K562 (cell line): ENCODE data around the gene POLR3K. TPM values are rescaled to one million over a fixed set of nuclear protein-coding genes. Genes with fewer than 3 reads are reported as not detected.

Source experiments
- ATAC-seq: fragments of 200-7000 bp; cut with Tn5 transposase; 3 replicates; pipeline ENCODE4 v1.9.1; 2020; ENCODE audit warnings: moderate library complexity
- BruUV-seq: library from RNA; stranded (reverse); fragments of 400-500 nt; replicated peaks from 2 replicates; lab custom pipeline; 2021; lab: Mats Ljungman, UMichigan
- CTCF ChIA-PET: fragments of 300-600 bp; formaldehyde crosslinking; extraction: SDS; loops from one replicate; lab custom pipeline; 2021; ENCODE audit warnings: low intra/inter-chr PET ratio; lab: Yijun Ruan, JAX
- POLR2A ChIA-PET: fragments of 300-600, 350-650 bp; sonication (Branson Sonifier 250); formaldehyde crosslinking; extraction: SDS; loops from one replicate; lab custom pipeline; 2021; ENCODE audit warnings: antibody characterized with exemption, inconsistent platforms; lab: Yijun Ruan, JAX
- DNase-seq, 4 experiments: peaks; one replicate each; pipeline versions ENCODE4 v3.0.0 to v3.0.0-alpha.2; 2011 to 2018; ENCODE audit warnings: low spot score in 3 of 4, mixed read lengths in 3 of 4; ENCODE audit errors: extremely low read depth in 1 of 4
- FAIRE-seq: peaks from 2 replicates; lab custom pipeline; 2011; peaks lifted over from hg19 to GRCh38; lab: Jason Lieb, UNC
- H2AFZ ChIP-seq: 2 replicates; pipeline ENCODE4 v1.6.0; 2011; ENCODE audit warnings: low read depth, low read length, control low read depth, inconsistent platforms
- H3K27ac ChIP-seq: fragments of 200-600 bp; 3 replicates; pipeline ENCODE4 v1.8.0; 2011; ENCODE audit warnings: low read depth, mild to moderate bottlenecking, control low read depth, inconsistent platforms, low read length, moderate library complexity, mixed read lengths; ENCODE audit errors: extremely low read depth
- H3K27me3 ChIP-seq, 2 experiments: fragments of 300-600 bp in 1 of 2; 2 replicates in 1 of 2; 3 replicates in 1 of 2; pipeline versions ENCODE4 v1.6.0 to v1.8.0; 2011; ENCODE audit warnings: inconsistent platforms in 2 of 2, low read length in 2 of 2, mild to moderate bottlenecking in 1 of 2, mixed read lengths in 1 of 2, moderate library complexity in 1 of 2; ENCODE audit not compliant: control insufficient read depth in 2 of 2, insufficient read depth in 2 of 2
- H3K36me3 ChIP-seq: fragments of 300-600 bp; 3 replicates; pipeline ENCODE4 v1.8.0; 2011; ENCODE audit warnings: mild to moderate bottlenecking, low read length, inconsistent platforms; ENCODE audit not compliant: control insufficient read depth, insufficient read depth
- H3K4me1 ChIP-seq, 2 experiments: fragments of 200-600 bp in 1 of 2; replicated peaks in 1 of 2; 2 replicates in 1 of 2; 3 replicates in 1 of 2; pipeline versions ENCODE4 v1.5.1 to v1.8.0; 2011; ENCODE audit warnings: inconsistent platforms in 2 of 2, low read length in 2 of 2, mild to moderate bottlenecking in 1 of 2, mixed read lengths in 1 of 2, moderate library complexity in 1 of 2; ENCODE audit not compliant: control insufficient read depth in 2 of 2, insufficient read depth in 2 of 2
- H3K4me2 ChIP-seq: 2 replicates; pipeline ENCODE4 v1.6.1; 2011; ENCODE audit warnings: low read length, control low read depth, inconsistent platforms, mixed read lengths; ENCODE audit not compliant: insufficient read depth
- H3K4me3 ChIP-seq: fragments of 200-600 bp; sonication (generic), shearing (Covaris generic); 2 replicates; pipeline ENCODE4 v1.5.1; 2016; ENCODE audit warnings: control low read depth, inconsistent platforms
- H3K79me2 ChIP-seq: fragments of 200-600 bp; 3 replicates; pipeline ENCODE4 v1.8.0; 2011; ENCODE audit warnings: low read length, inconsistent platforms; ENCODE audit not compliant: control insufficient read depth, insufficient read depth
- H3K9ac ChIP-seq, 2 experiments: 2 replicates each; pipeline versions ENCODE4 v1.6.0 to v1.6.1; 2011; ENCODE audit warnings: low read depth in 2 of 2, low read length in 2 of 2, control low read depth in 1 of 2, inconsistent platforms in 1 of 2, mild to moderate bottlenecking in 1 of 2, mixed read lengths in 1 of 2; ENCODE audit not compliant: insufficient read depth in 1 of 2
- H3K9me1 ChIP-seq: one replicate; pipeline ENCODE4 v1.6.0; 2011; ENCODE audit warnings: inconsistent platforms, mild to moderate bottlenecking, low read length, moderate library complexity; ENCODE audit not compliant: control insufficient read depth, insufficient read depth
- H3K9me3 ChIP-seq: replicated peaks from 2 replicates; pipeline ENCODE4 v1.5.1; 2011; ENCODE audit warnings: low read depth, low read length, inconsistent platforms; ENCODE audit not compliant: control insufficient read depth, insufficient read depth
- H4K20me1 ChIP-seq: replicated peaks from 2 replicates; pipeline ENCODE4 v1.6.1; 2011; ENCODE audit warnings: low read length, inconsistent platforms, mixed read lengths; ENCODE audit not compliant: control insufficient read depth, insufficient read depth
- ARID1B ChIP-seq: fragments of 450-650 bp; IDR thresholded peaks from 2 replicates; pipeline ENCODE4 v1.6.1; 2016; ENCODE audit warnings: antibody characterized with exemption, mild to moderate bottlenecking, inconsistent platforms
- CCAR2 ChIP-seq: fragments of 200-400 bp; formaldehyde crosslinking; IDR thresholded peaks from 2 replicates; pipeline ENCODE4 v1.6.1; 2017; ENCODE audit warnings: mild to moderate bottlenecking, low read depth, low read length
- DNMT1 ChIP-seq: fragments of 450-650 bp; IDR thresholded peaks from 2 replicates; pipeline ENCODE4 v1.6.1; 2016; ENCODE audit warnings: antibody characterized with exemption, mild to moderate bottlenecking
- ESRRA ChIP-seq: fragments of 450-650 bp; IDR thresholded peaks from 2 replicates; pipeline ENCODE4 v1.6.1; 2014; ENCODE audit warnings: low read depth, mild to moderate bottlenecking, moderate library complexity, borderline replicate concordance
- ETV5 ChIP-seq: sonication (generic); formaldehyde crosslinking; IDR thresholded peaks from 2 replicates; pipeline ENCODE4 v1.4.0; 2020; ENCODE audit warnings: low read depth, mild to moderate bottlenecking, missing genetic modification reagents
- ETV6 ChIP-seq, 3 experiments: fragments of 150-350 bp in 1 of 3; sonication (generic) in 1 of 3; formaldehyde crosslinking in 1 of 3; IDR thresholded peaks; 2 replicates each; pipeline versions ENCODE4 v1.6.1 to v1.8.0; 2014 to 2022; ENCODE audit warnings: borderline replicate concordance in 2 of 3, low read depth in 2 of 3, antibody characterized with exemption in 1 of 3, low read length in 1 of 3, mild to moderate bottlenecking in 1 of 3, missing genetic modification reagents in 1 of 3
- HDAC1 ChIP-seq, 2 experiments: fragments of 450-650 bp; IDR thresholded peaks; 2 replicates each; pipeline ENCODE4 v1.6.1; 2016 to 2017; ENCODE audit warnings: inconsistent platforms in 1 of 2, mild to moderate bottlenecking in 1 of 2, moderate library complexity in 1 of 2
- MTA1 ChIP-seq: fragments of 450-650 bp; IDR thresholded peaks from 2 replicates; pipeline ENCODE4 v1.6.1; 2017; ENCODE audit warnings: borderline replicate concordance
- NR2C1 ChIP-seq, 2 experiments: fragments of 450-650 bp; IDR thresholded peaks; 2 replicates each; pipeline ENCODE4 v1.6.1; 2017; ENCODE audit warnings: mild to moderate bottlenecking in 2 of 2, antibody characterized with exemption in 1 of 2, inconsistent platforms in 1 of 2, missing compliant biosample characterization in 1 of 2, missing genetic modification characterization in 1 of 2
- POLR2AphosphoS5 ChIP-seq: IDR thresholded peaks from 2 replicates; pipeline ENCODE4 v1.6.1; 2011; ENCODE audit warnings: mild to moderate bottlenecking, low read depth, low read length, moderate library complexity; ENCODE audit not compliant: control insufficient read depth, insufficient read depth
- SMARCE1 ChIP-seq: fragments of 450-650 bp; IDR thresholded peaks from 2 replicates; pipeline ENCODE4 v1.7.1; 2016; ENCODE audit warnings: mild to moderate bottlenecking
- WHSC1 ChIP-seq: IDR thresholded peaks from one replicate; pipeline ENCODE4 v1.6.1; 2012; ENCODE audit warnings: low read length, control low read depth, inconsistent platforms
- ZSCAN32 ChIP-seq: fragments of 450-650 bp; formaldehyde crosslinking; IDR thresholded peaks from 2 replicates; pipeline ENCODE4 v1.4.0; 2020; ENCODE audit warnings: mild to moderate bottlenecking, moderate library complexity
- WGBS: fragments of 100-300 bp; shearing (Covaris generic); methylation state at CpG from one replicate; pipeline ENCODE4 v1.1.6; 2016; ENCODE audit warnings: low coverage, mixed read lengths; ENCODE audit not compliant: insufficient coverage; ENCODE audit errors: missing lambda C conversion rate; 5-methylcytosine and 5-hydroxymethylcytosine counted together
- in situ Hi-C: fragments of 300-500 bp; cut with MboI; formaldehyde crosslinking; loops from 4 replicates; pipeline ENCODE4 v1.15.0; 2018; ENCODE audit warnings: inconsistent platforms, mixed read lengths
- intact Hi-C: fragments of 100-400 bp; cut with micrococcal nuclease; formaldehyde crosslinking; loops from 2 replicates; pipeline ENCODE4 v1.14.2; 2022
- polyA plus RNA-seq, 8 experiments: library from polyadenylated mRNA; depleted of rRNA in 4 of 8; stranded (reverse) in 5 of 8; unstranded in 3 of 8; fragments of >200 nt; fragmentation: Nextera tagmentation in 2 of 8; fragmentation: Illumina TruSeq in 1 of 8; extraction: Ambion mirVana in 2 of 8; extraction: Trizol in 1 of 8; gene quantifications; 2 replicates each; pipeline versions ENCODE4 v1.2.1 to v1.2.3, GENCODE V29; 2011 to 2014; ENCODE audit warnings: inconsistent platforms in 1 of 8, missing spikeins in 1 of 8
- total RNA-seq, 7 experiments: library from RNA; depleted of rRNA in 6 of 7; stranded (reverse); fragments of >200 nt in 6 of 7; fragmentation: Illumina TruSeq in 2 of 7; extraction: Trizol in 2 of 7; gene quantifications; 2 replicates each; pipeline versions ENCODE4 v1.2.1 to v1.2.3, GENCODE V29; 2011 to 2021; ENCODE audit warnings: low replicate concordance in 1 of 7
- TF ChIP-seq, protein P1 (sequence below): IDR thresholded peaks from 2 replicates; pipeline ENCODE4 v1.6.1; 2016; ENCODE audit warnings: missing genetic modification characterization, missing compliant biosample characterization
- TF ChIP-seq, protein P2 (sequence below), 2 experiments: fragments of 450-650 bp; IDR thresholded peaks; 2 replicates each; pipeline ENCODE4 v1.6.1; 2016
- TF ChIP-seq, protein P3 (sequence below): sonication (generic); IDR thresholded peaks from 2 replicates; pipeline ENCODE4 v1.6.1; 2016

POLR3K gene
- total and polyA plus RNA-seq, 9 of the 15 experiments (the other 6 are each of a cell fraction or from before 2014, with no cell fraction given) = 42.1 to 315 (median 86.7) TPM

DNA sequence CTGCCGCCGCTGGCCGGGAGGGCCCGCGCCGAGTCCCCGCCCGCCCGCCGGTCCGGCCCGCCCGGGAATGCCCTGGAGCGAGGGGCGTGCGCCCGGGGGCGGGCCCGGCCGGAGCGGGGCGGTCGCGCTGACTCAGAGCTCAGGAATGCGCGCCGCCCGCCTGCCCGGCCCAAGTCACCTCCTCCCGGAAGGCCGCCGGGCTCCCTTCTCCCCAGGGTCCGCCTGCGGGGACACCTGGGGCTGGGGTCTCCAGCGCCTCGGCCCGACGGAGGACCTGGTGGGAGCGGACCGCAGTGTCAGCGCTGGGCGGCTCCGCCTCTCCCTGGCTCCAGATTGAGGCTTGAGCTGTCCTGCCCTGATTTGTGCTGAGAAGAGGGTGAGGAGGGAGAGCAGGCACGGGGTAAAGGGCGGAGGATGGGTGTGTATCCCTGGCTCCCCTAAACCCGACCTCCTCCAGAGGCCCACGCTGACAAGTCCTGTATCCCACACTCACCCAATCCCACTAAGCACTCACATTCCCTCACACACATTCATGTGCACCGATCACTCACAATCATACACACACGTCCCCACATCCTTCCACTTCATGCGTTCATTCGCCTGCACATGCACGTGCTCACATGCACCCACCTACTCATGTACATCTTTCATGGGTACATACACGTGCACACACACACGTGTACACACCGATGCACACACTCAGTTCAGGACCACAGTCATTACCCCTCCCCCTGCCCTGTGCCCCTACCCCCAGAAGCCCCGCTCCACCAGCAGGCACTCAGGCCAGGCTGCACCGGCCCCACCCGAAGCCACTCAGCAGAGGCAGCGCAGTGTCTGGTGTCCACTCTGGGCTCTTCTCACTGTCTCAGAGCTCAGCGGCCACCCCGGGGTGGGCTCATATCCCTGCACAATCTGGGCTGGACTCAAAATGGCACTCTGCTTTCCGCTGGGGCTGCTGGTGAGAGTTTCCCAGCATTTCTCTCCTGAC is 19.4 kb upstream of the POLR3K start, which contains the start of gene RHBDF1:
Gene RHBDF1 (minus strand): TSS at position 71 of the 988 bp plus-strand sequence. CDS start 7,616 bp downstream, outside the sequence.
- Histone ChIP-seq H3K4me1 (peaks cover 32 to 74% of the 10 kb centered on the region in 2 experiments), H3K9me1 (peaks cover 5% of the 10 kb centered on the region), H3K9me3 (no peaks in the 10 kb centered on the region; the same call in 1 of the 2 replicates), H3K9ac (peak within 1 kb of the TSS; percentile 43 to 91), H2AFZ (peak within 1 kb of the TSS; percentile 47), H4K20me1 (peaks cover 13% of the 10 kb centered on the region), H3K4me2 (peak within 1 kb of the TSS; percentile 76), H3K4me3 (peak within 1 kb of the TSS; percentile 52), H3K27me3 (no peaks in the 10 kb centered on the region), H3K36me3 (no peaks in the 10 kb centered on the region), H3K27ac (no peak within 1 kb of the TSS), H3K79me2 (peaks cover 10% of the 10 kb centered on the region; the same call in 2 of the 3 replicates)
- ChIA-PET CTCF (interaction anchor here (0.6 kb wide), 1 partner anchor 228 kb away, joined by 3 read pairs; no protein-coding TSS in a partner anchor), POLR2A (interaction anchor here (0.5 to 4.4 kb wide), 4 partner anchors 12 to 278 kb away, joined by 3 to 18 read pairs (median 6); partner anchors contain the start of genes POLR3K and SNRNP25)
- peak; percentile 74 for FAIRE-seq
- DNase-seq = peak; percentile 73 to 90 (median 87)
- BruUV-seq = no TSS peak
- in situ Hi-C loops (no loop called here), intact Hi-C loops (no loop called here)
- 36% methylated on average over 24 of the region's 62 CpGs for WGBS
- peak; percentile 75 for ATAC-seq
- no peak for TF ChIP-seq POLR2AphosphoS5
- TF ChIP-seq ZSCAN32 (CRISPR knock-in tag) = no peak
- peak; percentile 68 to 74; a peak in 1 of 4 replicates for TF ChIP-seq HDAC1 (IDR thresholded peaks at IDR 0.05)
- TF ChIP-seq, protein P1, sequence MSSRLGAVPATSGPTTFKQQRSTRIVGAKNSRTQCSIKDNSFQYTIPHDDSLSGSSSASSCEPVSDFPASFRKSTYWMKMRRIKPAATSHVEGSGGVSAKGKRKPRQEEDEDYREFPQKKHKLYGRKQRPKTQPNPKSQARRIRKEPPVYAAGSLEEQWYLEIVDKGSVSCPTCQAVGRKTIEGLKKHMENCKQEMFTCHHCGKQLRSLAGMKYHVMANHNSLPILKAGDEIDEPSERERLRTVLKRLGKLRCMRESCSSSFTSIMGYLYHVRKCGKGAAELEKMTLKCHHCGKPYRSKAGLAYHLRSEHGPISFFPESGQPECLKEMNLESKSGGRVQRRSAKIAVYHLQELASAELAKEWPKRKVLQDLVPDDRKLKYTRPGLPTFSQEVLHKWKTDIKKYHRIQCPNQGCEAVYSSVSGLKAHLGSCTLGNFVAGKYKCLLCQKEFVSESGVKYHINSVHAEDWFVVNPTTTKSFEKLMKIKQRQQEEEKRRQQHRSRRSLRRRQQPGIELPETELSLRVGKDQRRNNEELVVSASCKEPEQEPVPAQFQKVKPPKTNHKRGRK (tag) = no peak
- TF ChIP-seq, protein P2, sequence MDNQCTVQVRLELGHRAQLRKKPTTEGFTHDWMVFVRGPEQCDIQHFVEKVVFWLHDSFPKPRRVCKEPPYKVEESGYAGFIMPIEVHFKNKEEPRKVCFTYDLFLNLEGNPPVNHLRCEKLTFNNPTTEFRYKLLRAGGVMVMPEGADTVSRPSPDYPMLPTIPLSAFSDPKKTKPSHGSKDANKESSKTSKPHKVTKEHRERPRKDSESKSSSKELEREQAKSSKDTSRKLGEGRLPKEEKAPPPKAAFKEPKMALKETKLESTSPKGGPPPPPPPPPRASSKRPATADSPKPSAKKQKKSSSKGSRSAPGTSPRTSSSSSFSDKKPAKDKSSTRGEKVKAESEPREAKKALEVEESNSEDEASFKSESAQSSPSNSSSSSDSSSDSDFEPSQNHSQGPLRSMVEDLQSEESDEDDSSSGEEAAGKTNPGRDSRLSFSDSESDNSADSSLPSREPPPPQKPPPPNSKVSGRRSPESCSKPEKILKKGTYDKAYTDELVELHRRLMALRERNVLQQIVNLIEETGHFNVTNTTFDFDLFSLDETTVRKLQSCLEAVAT (IDR thresholded peaks at IDR 0.05) = 0 out of 4 replicates have a peak, but pooled peaks of 1 of the 2 experiments have one; percentile 29
- TF ChIP-seq ARID1B = peak; percentile 40
- TF ChIP-seq NR2C1 (IDR thresholded peaks at IDR 0.05) = no peak
- no peak for TF ChIP-seq NR2C1 (tag; IDR thresholded peaks at IDR 0.05)
- 0 out of 4 replicates have a peak, but pooled peaks of 1 of the 2 experiments have one; percentile 26 for TF ChIP-seq ETV6 (IDR thresholded peaks at IDR 0.05; ENCODE audit: borderline replicate concordance in 1 of 2, low read depth in 2 of 2, low read length in 1 of 2)
- TF ChIP-seq ETV6 (CRISPR knock-in tag; IDR thresholded peaks at IDR 0.05; ENCODE audit: borderline replicate concordance) = no peak
- TF ChIP-seq SMARCE1 = no peak
- no peak for TF ChIP-seq ETV5 (CRISPR knock-in tag)
- TF ChIP-seq, protein P3, sequence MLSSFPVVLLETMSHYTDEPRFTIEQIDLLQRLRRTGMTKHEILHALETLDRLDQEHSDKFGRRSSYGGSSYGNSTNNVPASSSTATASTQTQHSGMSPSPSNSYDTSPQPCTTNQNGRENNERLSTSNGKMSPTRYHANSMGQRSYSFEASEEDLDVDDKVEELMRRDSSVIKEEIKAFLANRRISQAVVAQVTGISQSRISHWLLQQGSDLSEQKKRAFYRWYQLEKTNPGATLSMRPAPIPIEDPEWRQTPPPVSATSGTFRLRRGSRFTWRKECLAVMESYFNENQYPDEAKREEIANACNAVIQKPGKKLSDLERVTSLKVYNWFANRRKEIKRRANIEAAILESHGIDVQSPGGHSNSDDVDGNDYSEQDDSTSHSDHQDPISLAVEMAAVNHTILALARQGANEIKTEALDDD = no peak
- TF ChIP-seq MTA1 = 0 out of 2 replicates have a peak, but pooled peaks have one; percentile 33
- no peak for TF ChIP-seq DNMT1
- TF ChIP-seq WHSC1 = no peak
- no peak for TF ChIP-seq CCAR2
- peak; percentile 66 for TF ChIP-seq ESRRA
